ENCODE results near the gene KRT82.

Gene KRT82

GRCh38 chr12:52401526-52401925 is 4.6 kb downstream of the KRT82 start:
- Histone ChIP-seq H3K4me3 (ENCODE audit: low read depth in 1 of 5, low read length in 5 of 5) (no peak overlapping the region), H3K36me3 (ENCODE audit: control insufficient read depth in 5 of 5, insufficient read depth in 5 of 5, low read length in 5 of 5) (no peaks in the 10 kb centered on the region), H3K27me3 (ENCODE audit: control insufficient read depth in 5 of 5, insufficient read depth in 4 of 5, low read length in 5 of 5) (peaks cover 0 to 18% (median 4%) of the 10 kb centered on the region in 5 donors), H3K9ac (ENCODE audit: low read length in 5 of 5) (no peak overlapping the region), H3K27ac (ENCODE audit: low read depth, low read length) (no peak overlapping the region), H3K9me3 (ENCODE audit: control insufficient read depth in 5 of 5, low read length in 5 of 5) (no peaks in the 10 kb centered on the region), H3K4me1 (ENCODE audit: control insufficient read depth in 5 of 5, insufficient read depth in 5 of 5, low read length in 5 of 5) (no peaks in the 10 kb centered on the region)

GRCh38 chr12:52400906-52401305 is 5.2 kb downstream of the KRT82 start:
- Histone ChIP-seq H3K27ac (ENCODE audit: low read depth, low read length) (no peak overlapping the region), H3K27me3 (ENCODE audit: control insufficient read depth in 5 of 5, insufficient read depth in 4 of 5, low read length in 5 of 5) (peaks cover 0 to 21% (median 4%) of the 10 kb centered on the region in 5 donors), H3K4me1 (ENCODE audit: control insufficient read depth in 5 of 5, insufficient read depth in 5 of 5, low read length in 5 of 5) (peaks cover 0 to 6% (median 0%) of the 10 kb centered on the region in 5 donors), H3K4me3 (ENCODE audit: low read depth in 1 of 5, low read length in 5 of 5) (no peak overlapping the region), H3K36me3 (ENCODE audit: control insufficient read depth in 5 of 5, insufficient read depth in 5 of 5, low read length in 5 of 5) (no peaks in the 10 kb centered on the region), H3K9ac (ENCODE audit: low read length in 5 of 5) (no peak overlapping the region), H3K9me3 (ENCODE audit: control insufficient read depth in 5 of 5, low read length in 5 of 5) (no peaks in the 10 kb centered on the region)

- Histone ChIP-seq H3K4me1 (ENCODE audit: control insufficient read depth in 5 of 5, insufficient read depth in 5 of 5, low read length in 5 of 5) (peaks cover 0 to 8% (median 0%) of the 10 kb centered on the region in 5 donors), H3K27me3 (ENCODE audit: control insufficient read depth in 5 of 5, insufficient read depth in 4 of 5, low read length in 5 of 5) (peaks cover 0 to 21% (median 4%) of the 10 kb centered on the region in 5 donors), H3K27ac (ENCODE audit: low read depth, low read length) (no peak overlapping the region), H3K9ac (ENCODE audit: low read length in 5 of 5) (no peak overlapping the region), H3K36me3 (ENCODE audit: control insufficient read depth in 5 of 5, insufficient read depth in 5 of 5, low read length in 5 of 5) (no peaks in the 10 kb centered on the region), H3K4me3 (ENCODE audit: low read depth in 1 of 5, low read length in 5 of 5) (no peak overlapping the region), H3K9me3 (ENCODE audit: control insufficient read depth in 5 of 5, low read length in 5 of 5) (no peaks in the 10 kb centered on the region)
These were observed 6.4 kb downstream of the KRT82 start for GRCh38 chr12:52399756-52400155.

GRCh38 chr12:52398176-52398575 is 8.0 kb downstream of the KRT82 start:
- H3K36me3 ChIP-seq (ENCODE audit: control insufficient read depth in 5 of 5, insufficient read depth in 5 of 5, low read length in 5 of 5): no peaks in the 10 kb centered on the region
- H3K4me3 ChIP-seq (ENCODE audit: low read depth in 1 of 5, low read length in 5 of 5): no peak overlapping the region
- H3K4me1 ChIP-seq (ENCODE audit: control insufficient read depth in 5 of 5, insufficient read depth in 5 of 5, low read length in 5 of 5): peaks cover 0 to 8% (median 0%) of the 10 kb centered on the region in 5 donors
- H3K27me3 ChIP-seq (ENCODE audit: control insufficient read depth in 5 of 5, insufficient read depth in 4 of 5, low read length in 5 of 5): peaks cover 0 to 21% (median 4%) of the 10 kb centered on the region in 5 donors
- H3K9me3 ChIP-seq (ENCODE audit: control insufficient read depth in 5 of 5, low read length in 5 of 5): no peaks in the 10 kb centered on the region
- no peak overlapping the region for H3K9ac ChIP-seq (ENCODE audit: low read length in 5 of 5)
- no peak overlapping the region for H3K27ac ChIP-seq (ENCODE audit: low read depth, low read length)

GRCh38 chr12:52396656-52397055 is 9.5 kb downstream of the KRT82 start:
- peaks cover 0 to 10% (median under 1%) of the 10 kb centered on the region in 5 donors for H3K4me1 ChIP-seq (ENCODE audit: control insufficient read depth in 5 of 5, insufficient read depth in 5 of 5, low read length in 5 of 5)
- H3K27me3 ChIP-seq (ENCODE audit: control insufficient read depth in 5 of 5, insufficient read depth in 4 of 5, low read length in 5 of 5): peaks cover 0 to 21% (median 4%) of the 10 kb centered on the region in 5 donors
- H3K27ac ChIP-seq (ENCODE audit: low read depth, low read length): no peak overlapping the region
- no peaks in the 10 kb centered on the region for H3K9me3 ChIP-seq (ENCODE audit: control insufficient read depth in 5 of 5, low read length in 5 of 5)
- H3K36me3 ChIP-seq (ENCODE audit: control insufficient read depth in 5 of 5, insufficient read depth in 5 of 5, low read length in 5 of 5): no peaks in the 10 kb centered on the region
- H3K9ac ChIP-seq (ENCODE audit: low read length in 5 of 5): no peak overlapping the region
- no peak overlapping the region for H3K4me3 ChIP-seq (ENCODE audit: low read depth in 1 of 5, low read length in 5 of 5)

GRCh38 chr12:52395761-52396434 is 10.2 kb downstream of the KRT82 start:
- Histone ChIP-seq H3K27me3 (ENCODE audit: control insufficient read depth in 5 of 5, insufficient read depth in 4 of 5, low read length in 5 of 5) (peaks cover 0 to 18% (median 4%) of the 10 kb centered on the region in 5 donors), H3K9me3 (ENCODE audit: control insufficient read depth in 5 of 5, low read length in 5 of 5) (no peaks in the 10 kb centered on the region), H3K36me3 (ENCODE audit: control insufficient read depth in 5 of 5, insufficient read depth in 5 of 5, low read length in 5 of 5) (no peaks in the 10 kb centered on the region), H3K4me3 (ENCODE audit: low read depth in 1 of 5, low read length in 5 of 5) (no peak overlapping the region), H3K27ac (ENCODE audit: low read depth, low read length) (no peak overlapping the region), H3K4me1 (ENCODE audit: control insufficient read depth in 5 of 5, insufficient read depth in 5 of 5, low read length in 5 of 5) (peaks cover 0 to 16% (median 8%) of the 10 kb centered on the region in 5 donors), H3K9ac (ENCODE audit: low read length in 5 of 5) (no peak overlapping the region)

- Histone ChIP-seq H3K9me3 (ENCODE audit: control insufficient read depth in 5 of 5, low read length in 5 of 5) (no peaks in the 10 kb centered on the region), H3K9ac (ENCODE audit: low read length in 5 of 5) (no peak overlapping the region), H3K27me3 (ENCODE audit: control insufficient read depth in 5 of 5, insufficient read depth in 4 of 5, low read length in 5 of 5) (peaks cover 0 to 17% (median 2%) of the 10 kb centered on the region in 5 donors), H3K36me3 (ENCODE audit: control insufficient read depth in 5 of 5, insufficient read depth in 5 of 5, low read length in 5 of 5) (no peaks in the 10 kb centered on the region), H3K27ac (ENCODE audit: low read depth, low read length) (no peak overlapping the region), H3K4me1 (ENCODE audit: control insufficient read depth in 5 of 5, insufficient read depth in 5 of 5, low read length in 5 of 5) (peaks cover 0 to 16% (median 8%) of the 10 kb centered on the region in 5 donors), H3K4me3 (ENCODE audit: low read depth in 1 of 5, low read length in 5 of 5) (no peak overlapping the region)
These were observed 11.2 kb downstream of the KRT82 start for GRCh38 chr12:52394836-52395405.

GRCh38 chr12:52392465-52393007 is 13.6 kb downstream of the KRT82 start:
- Histone ChIP-seq H3K9ac (ENCODE audit: low read length in 5 of 5) (no peak overlapping the region), H3K4me3 (ENCODE audit: low read depth in 1 of 5, low read length in 5 of 5) (no peak overlapping the region), H3K27me3 (ENCODE audit: control insufficient read depth in 5 of 5, insufficient read depth in 4 of 5, low read length in 5 of 5) (peaks cover 0 to 9% (median 3%) of the 10 kb centered on the region in 5 donors), H3K9me3 (ENCODE audit: control insufficient read depth in 5 of 5, low read length in 5 of 5) (no peaks in the 10 kb centered on the region), H3K36me3 (ENCODE audit: control insufficient read depth in 5 of 5, insufficient read depth in 5 of 5, low read length in 5 of 5) (no peaks in the 10 kb centered on the region), H3K4me1 (ENCODE audit: control insufficient read depth in 5 of 5, insufficient read depth in 5 of 5, low read length in 5 of 5) (peaks cover 0 to 16% (median 8%) of the 10 kb centered on the region in 5 donors), H3K27ac (ENCODE audit: low read depth, low read length) (no peak overlapping the region)

GRCh38 chr12:52391618-52392002 is 14.5 kb downstream of the KRT82 start:
- Histone ChIP-seq H3K4me1 (ENCODE audit: control insufficient read depth in 5 of 5, insufficient read depth in 5 of 5, low read length in 5 of 5) (peaks cover 0 to 16% (median 8%) of the 10 kb centered on the region in 5 donors), H3K9me3 (ENCODE audit: control insufficient read depth in 5 of 5, low read length in 5 of 5) (no peaks in the 10 kb centered on the region), H3K9ac (ENCODE audit: low read length in 5 of 5) (no peak overlapping the region), H3K27me3 (ENCODE audit: control insufficient read depth in 5 of 5, insufficient read depth in 4 of 5, low read length in 5 of 5) (peaks cover 0 to 9% (median 3%) of the 10 kb centered on the region in 5 donors), H3K36me3 (ENCODE audit: control insufficient read depth in 5 of 5, insufficient read depth in 5 of 5, low read length in 5 of 5) (no peaks in the 10 kb centered on the region), H3K27ac (ENCODE audit: low read depth, low read length) (no peak overlapping the region), H3K4me3 (ENCODE audit: low read depth in 1 of 5, low read length in 5 of 5) (no peak overlapping the region)

All from subcutaneous abdominal adipose tissue (tissue), 5 donors.